Measurements from ENCODE around the gene ORC5. TPM values are rescaled to one million over a fixed set of nuclear protein-coding genes. Genes with fewer than 3 reads are reported as not detected.
A peak's percentile ranks its signal among the peaks of the same experiment; 100 is the strongest.

ORC5 gene
- 27.9 and 31.3 TPM in 2 replicates for total RNA-seq
- long read RNA-seq, transcript ORC5-201 (14 exons, 1,958 nt), result major isoform, 36 of 66 reads
- long read RNA-seq, partial matches to known transcripts, result 14 of 66 reads
- long read RNA-seq, other reads (novel, unspliced or antisense), result 16 of 66 reads

DNA sequence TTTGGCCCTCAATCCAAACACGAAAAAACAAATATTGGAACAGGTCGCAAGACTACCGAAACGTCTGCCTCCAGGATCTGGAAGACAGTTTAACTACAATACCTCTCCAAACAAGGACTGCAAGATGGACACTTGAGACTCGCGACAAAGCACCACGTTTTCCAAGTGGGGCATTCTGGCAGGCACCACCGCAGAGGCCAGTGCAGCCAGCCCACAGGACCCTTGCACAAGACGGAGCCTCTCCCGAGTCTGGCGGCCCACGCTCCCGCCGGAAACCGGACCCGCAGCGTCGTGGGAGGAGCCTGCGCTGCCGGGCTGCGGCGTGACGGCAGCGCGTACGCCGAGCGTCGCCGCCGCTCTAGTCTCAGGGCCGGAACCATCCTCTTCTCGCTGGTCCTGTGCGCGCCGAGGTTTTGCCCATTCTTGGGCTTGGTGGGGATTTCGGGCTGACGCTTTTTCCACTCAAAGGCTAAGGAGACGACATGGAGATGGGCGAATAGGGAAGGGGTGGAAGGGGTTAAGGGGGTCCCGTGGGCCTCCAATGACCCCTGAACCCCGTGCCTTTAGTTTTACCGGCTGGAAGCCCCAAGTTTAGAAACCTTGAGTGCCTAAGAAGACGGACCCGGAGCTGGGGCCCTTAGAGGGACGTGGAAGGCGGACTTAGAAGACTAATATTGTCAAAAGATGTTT lies at the start of gene ORC5:
Gene ORC5, minus strand, starts transcription at position 283 of the 690 bp plus-strand sequence. Its CDS starts 109 bp downstream, at position 174.
- peaks cover 11% of the 10 kb centered on the region for H3K9me3 Mint-ChIP-seq

DNA sequence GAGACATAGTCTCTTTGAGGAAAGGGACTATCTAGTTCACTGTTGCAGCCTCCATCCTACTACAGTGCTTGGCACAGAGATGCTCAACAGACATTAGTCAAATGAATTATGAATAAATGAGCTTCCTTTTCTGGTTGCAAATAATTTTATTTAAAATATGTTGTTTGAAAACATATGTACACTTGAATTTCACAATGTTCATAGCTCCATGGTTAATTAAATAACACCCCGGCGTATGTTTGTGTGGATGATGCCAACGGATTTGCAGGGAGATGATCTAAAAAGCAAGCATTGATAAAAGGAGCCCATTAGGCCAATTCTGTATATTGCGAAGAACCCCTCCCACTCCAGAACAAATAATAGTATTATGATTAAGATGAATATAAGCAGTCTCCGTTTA lies 47.8 kb upstream of the ORC5 start:
- TF ChIP-seq, protein P1, sequence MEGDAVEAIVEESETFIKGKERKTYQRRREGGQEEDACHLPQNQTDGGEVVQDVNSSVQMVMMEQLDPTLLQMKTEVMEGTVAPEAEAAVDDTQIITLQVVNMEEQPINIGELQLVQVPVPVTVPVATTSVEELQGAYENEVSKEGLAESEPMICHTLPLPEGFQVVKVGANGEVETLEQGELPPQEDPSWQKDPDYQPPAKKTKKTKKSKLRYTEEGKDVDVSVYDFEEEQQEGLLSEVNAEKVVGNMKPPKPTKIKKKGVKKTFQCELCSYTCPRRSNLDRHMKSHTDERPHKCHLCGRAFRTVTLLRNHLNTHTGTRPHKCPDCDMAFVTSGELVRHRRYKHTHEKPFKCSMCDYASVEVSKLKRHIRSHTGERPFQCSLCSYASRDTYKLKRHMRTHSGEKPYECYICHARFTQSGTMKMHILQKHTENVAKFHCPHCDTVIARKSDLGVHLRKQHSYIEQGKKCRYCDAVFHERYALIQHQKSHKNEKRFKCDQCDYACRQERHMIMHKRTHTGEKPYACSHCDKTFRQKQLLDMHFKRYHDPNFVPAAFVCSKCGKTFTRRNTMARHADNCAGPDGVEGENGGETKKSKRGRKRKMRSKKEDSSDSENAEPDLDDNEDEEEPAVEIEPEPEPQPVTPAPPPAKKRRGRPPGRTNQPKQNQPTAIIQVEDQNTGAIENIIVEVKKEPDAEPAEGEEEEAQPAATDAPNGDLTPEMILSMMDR (conservative IDR thresholded peaks at IDR 0.05), result no peak
- Mint-ChIP-seq H3K4me3 (no peak overlapping the region), H3K27me3 (ENCODE audit: low read depth) (peaks cover 18% of the 10 kb centered on the region), H3K4me1 (no peaks in the 10 kb centered on the region), H3K9me3 (no peaks in the 10 kb centered on the region), H3K36me3 (ENCODE audit: low read depth) (no peaks in the 10 kb centered on the region), H3K27ac (ENCODE audit: unreplicated experiment) (no peak overlapping the region)
- no peak for DNase-seq (ENCODE audit: low read depth, low spot score)

More for the DNA sequence above, at the start of gene ORC5:
- H3K4me1 Mint-ChIP-seq, result peaks cover 37% of the 10 kb centered on the region
- DNase-seq (ENCODE audit: low read depth, low spot score), result peak; percentile 61
- H3K4me3 Mint-ChIP-seq, result peak within 1 kb of the TSS; percentile 96
- peaks cover 17% of the 10 kb centered on the region for H3K27me3 Mint-ChIP-seq (ENCODE audit: low read depth)
- TF ChIP-seq, protein P1 (conservative IDR thresholded peaks at IDR 0.05), result no peak
- peak within 1 kb of the TSS; percentile 96 for H3K27ac Mint-ChIP-seq (ENCODE audit: unreplicated experiment)
- H3K36me3 Mint-ChIP-seq (ENCODE audit: low read depth), result peaks cover 22% of the 10 kb centered on the region

DNA sequence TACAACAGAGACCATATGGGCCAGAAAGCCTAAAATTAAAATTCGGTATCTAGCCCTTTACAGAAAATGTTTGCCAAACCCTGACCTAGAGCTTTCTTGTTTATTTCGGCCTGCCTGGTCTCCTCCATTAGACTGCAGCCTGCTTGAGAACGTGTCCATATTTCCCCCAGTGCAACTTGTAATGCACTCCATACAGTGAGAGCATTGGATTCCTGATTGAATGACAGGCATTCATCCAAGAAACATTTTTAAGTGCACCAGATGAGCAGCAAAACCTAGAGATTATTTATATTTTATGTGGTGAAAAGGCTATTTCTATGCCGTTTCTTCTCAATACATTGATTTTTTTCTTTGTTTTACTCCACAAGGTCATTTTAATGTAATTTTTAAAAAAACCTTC lies 47.4 kb upstream of the ORC5 start:
- Mint-ChIP-seq H3K4me1 (no peaks in the 10 kb centered on the region), H3K4me3 (no peak overlapping the region), H3K27me3 (ENCODE audit: low read depth) (peaks cover 13% of the 10 kb centered on the region), H3K36me3 (ENCODE audit: low read depth) (no peaks in the 10 kb centered on the region), H3K27ac (ENCODE audit: unreplicated experiment) (no peak overlapping the region), H3K9me3 (no peaks in the 10 kb centered on the region)
- DNase-seq (ENCODE audit: low read depth, low spot score), result no peak
- TF ChIP-seq, protein P1 (conservative IDR thresholded peaks at IDR 0.05), result no peak

DNA sequence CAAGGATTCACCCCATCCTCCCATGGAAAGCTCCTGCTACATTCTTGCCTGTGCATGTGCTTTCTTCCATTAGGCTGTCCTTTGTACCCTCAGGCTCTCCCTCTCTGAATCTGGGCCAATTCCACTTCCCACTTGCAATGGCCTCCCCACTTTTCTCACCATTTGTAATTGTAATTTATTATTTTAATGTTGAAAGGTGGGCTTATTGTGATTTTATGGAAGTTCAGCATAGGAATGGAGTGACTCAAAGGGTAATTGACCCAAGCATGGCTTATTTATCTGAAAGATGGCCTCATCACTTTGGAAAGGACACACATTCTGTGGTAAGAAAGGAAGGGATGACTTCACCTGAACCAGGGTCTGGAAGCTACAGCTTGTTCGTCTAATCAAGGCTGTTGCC lies 46.9 kb upstream of the ORC5 start:
- H3K27ac Mint-ChIP-seq (ENCODE audit: unreplicated experiment), result no peak overlapping the region
- no peaks in the 10 kb centered on the region for H3K36me3 Mint-ChIP-seq (ENCODE audit: low read depth)
- no peak overlapping the region for H3K4me3 Mint-ChIP-seq
- peaks cover 11% of the 10 kb centered on the region for H3K27me3 Mint-ChIP-seq (ENCODE audit: low read depth)
- TF ChIP-seq, protein P1 (conservative IDR thresholded peaks at IDR 0.05), result no peak
- H3K4me1 Mint-ChIP-seq, result no peaks in the 10 kb centered on the region
- no peaks in the 10 kb centered on the region for H3K9me3 Mint-ChIP-seq
- no peak for DNase-seq (ENCODE audit: low read depth, low spot score)

DNA sequence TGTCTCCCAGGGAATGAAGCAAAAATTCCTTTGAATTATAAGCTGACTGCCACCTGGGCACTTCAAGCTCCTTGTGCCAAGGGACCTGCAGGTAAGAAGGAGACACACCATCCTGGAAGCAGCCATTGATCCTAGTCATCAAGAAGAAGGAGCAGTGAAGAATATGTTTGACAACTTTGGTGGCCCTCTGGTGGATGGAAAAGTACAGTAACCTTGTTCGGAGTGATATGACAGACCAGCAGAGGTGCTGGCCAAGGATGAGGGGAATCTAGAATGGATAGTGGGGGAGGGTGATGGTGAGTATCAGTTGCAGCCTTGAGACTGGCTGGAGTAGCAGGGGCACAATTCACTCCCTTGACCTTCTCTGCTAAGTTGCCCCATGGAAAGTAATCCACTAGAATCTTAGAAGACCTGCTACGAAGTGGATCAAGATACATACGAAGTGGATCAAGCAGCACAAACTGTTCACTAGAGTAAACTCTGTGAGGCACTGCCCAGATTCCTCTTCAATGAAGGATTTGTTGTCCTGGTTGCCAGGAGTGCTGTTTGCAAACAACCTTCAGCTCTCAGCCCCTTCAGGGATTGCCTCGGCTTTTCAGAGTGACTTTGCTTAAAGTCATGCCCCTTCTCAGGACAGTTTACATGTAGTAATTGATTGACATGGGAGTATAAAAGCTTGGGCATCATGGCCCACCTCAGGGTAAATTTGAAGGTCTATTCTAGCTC lies 44.8 kb upstream of the ORC5 start:
- no peak overlapping the region for H3K27ac Mint-ChIP-seq (ENCODE audit: unreplicated experiment)
- DNase-seq (ENCODE audit: low read depth, low spot score), result no peak

More for the DNA sequence above, 44.8 kb upstream of the ORC5 start:
- TF ChIP-seq, protein P1 (conservative IDR thresholded peaks at IDR 0.05), result no peak
- peaks cover 2% of the 10 kb centered on the region for H3K9me3 Mint-ChIP-seq
- H3K4me3 Mint-ChIP-seq, result no peak overlapping the region
- H3K36me3 Mint-ChIP-seq (ENCODE audit: low read depth), result no peaks in the 10 kb centered on the region
- no peaks in the 10 kb centered on the region for H3K4me1 Mint-ChIP-seq
- peaks cover 17% of the 10 kb centered on the region for H3K27me3 Mint-ChIP-seq (ENCODE audit: low read depth)

Data from neural crest cell (in vitro differentiated cells).